ENCODE measurements around the gene SYNJ2.

SYNJ2 gene

GRCh38 chr6:157975456-157975855 lies 6.2 kb upstream of the SYNJ2 start:
- DNase-seq = no peak
- Histone ChIP-seq H2AFZ (ENCODE audit: low read length) (no peak overlapping the region), H3K79me2 (ENCODE audit: low read length) (no peaks in the 10 kb centered on the region), H3K4me1 (ENCODE audit: low read length) (no peaks in the 10 kb centered on the region), H4K20me1 (ENCODE audit: insufficient read depth, low read length) (no peaks in the 10 kb centered on the region), H3K27ac (ENCODE audit: low read length) (no peak overlapping the region), H3K9me3 (replicated peaks; ENCODE audit: insufficient read depth, low read length) (no peaks in the 10 kb centered on the region), H3K9ac (ENCODE audit: low read length) (no peak overlapping the region), H3K4me2 (ENCODE audit: low read depth, low read length) (no peak overlapping the region), H3F3A (ENCODE audit: insufficient read depth, low read length) (no peaks in the 10 kb centered on the region), H3K9me2 (replicated peaks; ENCODE audit: insufficient read depth, low read length) (no peaks in the 10 kb centered on the region), H3K27me3 (replicated peaks; ENCODE audit: insufficient read depth, low read length) (no peaks in the 10 kb centered on the region), H3K4me3 (ENCODE audit: low read length) (no peak overlapping the region), H3K36me3 (replicated peaks; ENCODE audit: insufficient read depth, low read length) (no peaks in the 10 kb centered on the region)
- TF ChIP-seq EZH2phosphoT487 (IDR thresholded peaks at IDR 0.05; ENCODE audit: low read length) (no peak), CTCF (IDR thresholded peaks at IDR 0.05; ENCODE audit: low read length) (no peak), EZH2 (optimal IDR thresholded peaks at IDR 0.05; ENCODE audit: low read depth, low read length) (no peak)

- Histone ChIP-seq H3F3A (ENCODE audit: insufficient read depth, low read length) (no peaks in the 10 kb centered on the region), H3K9me2 (replicated peaks; ENCODE audit: insufficient read depth, low read length) (no peaks in the 10 kb centered on the region), H3K9ac (ENCODE audit: low read length) (no peak overlapping the region), H3K4me2 (ENCODE audit: low read depth, low read length) (no peak overlapping the region), H3K36me3 (replicated peaks; ENCODE audit: insufficient read depth, low read length) (no peaks in the 10 kb centered on the region), H3K4me1 (ENCODE audit: low read length) (no peaks in the 10 kb centered on the region), H2AFZ (ENCODE audit: low read length) (no peak overlapping the region), H3K27me3 (replicated peaks; ENCODE audit: insufficient read depth, low read length) (no peaks in the 10 kb centered on the region), H3K27ac (ENCODE audit: low read length) (no peak overlapping the region), H3K79me2 (ENCODE audit: low read length) (no peaks in the 10 kb centered on the region), H3K4me3 (ENCODE audit: low read length) (no peak overlapping the region), H4K20me1 (ENCODE audit: insufficient read depth, low read length) (no peaks in the 10 kb centered on the region), H3K9me3 (replicated peaks; ENCODE audit: insufficient read depth, low read length) (no peaks in the 10 kb centered on the region)
- DNase-seq = no peak
- TF ChIP-seq EZH2 (optimal IDR thresholded peaks at IDR 0.05; ENCODE audit: low read depth, low read length) (no peak), CTCF (IDR thresholded peaks at IDR 0.05; ENCODE audit: low read length) (no peak), EZH2phosphoT487 (IDR thresholded peaks at IDR 0.05; ENCODE audit: low read length) (no peak)
These were observed 5.1 kb upstream of the SYNJ2 start for GRCh38 chr6:157976345-157977175.

DNA sequence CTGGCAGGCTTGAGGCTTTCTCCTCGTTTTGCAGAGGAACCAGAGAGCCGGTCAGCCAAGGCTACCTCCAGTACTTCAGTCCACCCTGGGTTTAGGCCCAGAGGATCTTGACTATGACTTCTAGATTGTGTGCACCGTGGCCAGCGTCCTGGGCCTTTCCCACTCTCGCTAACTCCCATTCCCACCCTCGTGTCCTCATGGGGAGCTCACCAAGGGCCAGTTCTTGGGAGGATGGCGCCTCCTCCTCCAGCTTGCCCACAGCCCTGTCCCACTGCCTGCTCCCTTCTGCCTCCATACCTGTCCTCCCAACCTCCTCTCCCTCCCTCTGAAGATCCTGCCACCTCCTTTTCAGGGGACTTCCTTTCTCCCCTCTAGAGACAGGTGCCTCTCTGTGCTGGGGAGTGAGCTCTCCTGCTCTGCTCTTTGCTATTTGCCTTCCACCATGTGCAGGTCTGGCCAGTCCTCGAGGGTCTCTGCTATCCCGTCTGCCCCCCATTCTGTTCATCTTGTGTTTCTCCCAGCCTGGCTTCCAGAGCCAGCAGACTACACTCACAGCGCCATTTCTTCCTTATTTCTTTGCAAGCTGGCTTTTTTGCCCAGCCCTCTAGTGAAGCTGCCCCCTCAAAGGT lies 4.4 kb upstream of the SYNJ2 start:
- Histone ChIP-seq H3K27me3 (replicated peaks; ENCODE audit: insufficient read depth, low read length) (no peaks in the 10 kb centered on the region), H3K79me2 (ENCODE audit: low read length) (peaks cover under 1% of the 10 kb centered on the region; the same call in 1 of the 2 replicates), H3K27ac (ENCODE audit: low read length) (no peak overlapping the region), H3K9ac (ENCODE audit: low read length) (no peak overlapping the region), H3K4me1 (ENCODE audit: low read length) (no peaks in the 10 kb centered on the region), H3K9me2 (replicated peaks; ENCODE audit: insufficient read depth, low read length) (no peaks in the 10 kb centered on the region), H3K9me3 (replicated peaks; ENCODE audit: insufficient read depth, low read length) (no peaks in the 10 kb centered on the region), H4K20me1 (ENCODE audit: insufficient read depth, low read length) (no peaks in the 10 kb centered on the region), H3K4me3 (ENCODE audit: low read length) (no peak overlapping the region), H3F3A (ENCODE audit: insufficient read depth, low read length) (no peaks in the 10 kb centered on the region), H3K4me2 (ENCODE audit: low read depth, low read length) (no peak overlapping the region), H2AFZ (ENCODE audit: low read length) (no peak overlapping the region), H3K36me3 (replicated peaks; ENCODE audit: insufficient read depth, low read length) (no peaks in the 10 kb centered on the region)
- no peak for DNase-seq
- TF ChIP-seq CTCF (IDR thresholded peaks at IDR 0.05; ENCODE audit: low read length) (no peak), EZH2phosphoT487 (IDR thresholded peaks at IDR 0.05; ENCODE audit: low read length) (no peak), EZH2 (optimal IDR thresholded peaks at IDR 0.05; ENCODE audit: low read depth, low read length) (no peak)

Measured in MM.1S (cell line).